Small intestine (tissue), 7 donors: Measurements from ENCODE around the gene TMC5. TPM values are rescaled to one million over a fixed set of nuclear protein-coding genes. Genes with fewer than 3 reads are reported as not detected.
"Not testable (repeated sequence)": the region's sequence is repeated elsewhere in the genome, so short reads cannot be mapped to it uniquely, and the experiment has no call there.

ENCODE experiments used
- DNase-seq, 2 donors: peaks; one replicate each; pipeline versions ENCODE4 v3.0.0 to v3.0.0-alpha.2; 2013
- FAIRE-seq: peaks from 2 replicates; lab custom pipeline; 2012; peaks lifted over from hg19 to GRCh38; lab: Jason Lieb, UNC
- H3K27ac ChIP-seq, 3 donors: one replicate each; pipeline ENCODE4 v1.5.1; 2013; ENCODE audit warnings: low read length in 2 of 3, mild to moderate bottlenecking in 2 of 3, control low read depth in 1 of 3, inconsistent platforms in 1 of 3, low read depth in 1 of 3, moderate library complexity in 1 of 3
- H3K27me3 ChIP-seq, 3 donors: one replicate each; pipeline ENCODE4 v1.6.1; 2013; ENCODE audit warnings: low read length in 3 of 3, inconsistent platforms in 1 of 3; ENCODE audit not compliant: control insufficient read depth in 3 of 3, insufficient read depth in 3 of 3
- H3K36me3 ChIP-seq, 3 donors: one replicate each; pipeline ENCODE4 v1.6.1; 2013; ENCODE audit warnings: low read length in 3 of 3, inconsistent platforms in 1 of 3, low read depth in 1 of 3, mild to moderate bottlenecking in 1 of 3, moderate library complexity in 1 of 3; ENCODE audit not compliant: control insufficient read depth in 3 of 3, insufficient read depth in 2 of 3
- H3K4me1 ChIP-seq, 3 donors: one replicate each; pipeline ENCODE4 v1.6.1; 2013; ENCODE audit warnings: low read length in 2 of 3, inconsistent platforms in 1 of 3, low read depth in 1 of 3, mild to moderate bottlenecking in 1 of 3, moderate library complexity in 1 of 3; ENCODE audit not compliant: control insufficient read depth in 3 of 3, insufficient read depth in 2 of 3
- H3K4me3 ChIP-seq, 3 donors: one replicate each; pipeline ENCODE4 v1.5.1; 2013; ENCODE audit warnings: low read length in 3 of 3, control low read depth in 1 of 3, inconsistent platforms in 1 of 3, low read depth in 1 of 3, mild to moderate bottlenecking in 1 of 3, moderate library complexity in 1 of 3
- H3K9me3 ChIP-seq, 2 donors: one replicate each; pipeline ENCODE4 v1.6.1; 2013; ENCODE audit warnings: low read depth in 1 of 2, low read length in 1 of 2; ENCODE audit not compliant: control insufficient read depth in 2 of 2, insufficient read depth in 1 of 2
- WGBS, 3 donors: extraction: QIAGEN DNeasy Blood & Tissue Kit; methylation state at CpG; one replicate each; pipeline ENCODE4 v1.1.7; 2013; 5-methylcytosine and 5-hydroxymethylcytosine counted together
- polyA plus RNA-seq, 4 donors: library from polyadenylated mRNA; stranded (reverse) in 3 of 4; unstranded in 1 of 4; fragments of 200-250 nt in 3 of 4; fragments of 120-200 nt in 1 of 4; gene quantifications; one replicate each; pipeline versions ENCODE4 v1.2.1 to v1.2.3, GENCODE V29; 2013
- donor health status: healthy with polysubstance abuse.
- donor health status: control.
- donor health status: control.
- donor health status: Bipolar disorder and iron deficiency.
- donor health status: healthy.

Gene TMC5
- polyA plus RNA-seq, 4 donors: 35.2 to 91.6 (median 72.2) TPM

GRCh38 chr16:19411298-19411697 lies 6.4 kb upstream of the TMC5 start:
- Histone ChIP-seq H3K36me3 (no peaks in the 10 kb centered on the region), H3K4me3 (peak overlapping the region; percentile 10 to 62 (median 53)), H3K27ac (peak overlapping the region in 1 of 3 donors; percentile 95), H3K9me3 (peaks cover 0 to 7% of the 10 kb centered on the region in 2 donors), H3K27me3 (peaks cover 0 to 6% (median 0%) of the 10 kb centered on the region in 3 donors), H3K4me1 (peaks cover 0 to 14% (median 2%) of the 10 kb centered on the region in 3 donors)
- WGBS, 3 donors: 20 to 46% (median 27%) methylated on average over 3 of the region's 3 CpGs
- DNase-seq (no peak), FAIRE-seq (no peak)

DNA sequence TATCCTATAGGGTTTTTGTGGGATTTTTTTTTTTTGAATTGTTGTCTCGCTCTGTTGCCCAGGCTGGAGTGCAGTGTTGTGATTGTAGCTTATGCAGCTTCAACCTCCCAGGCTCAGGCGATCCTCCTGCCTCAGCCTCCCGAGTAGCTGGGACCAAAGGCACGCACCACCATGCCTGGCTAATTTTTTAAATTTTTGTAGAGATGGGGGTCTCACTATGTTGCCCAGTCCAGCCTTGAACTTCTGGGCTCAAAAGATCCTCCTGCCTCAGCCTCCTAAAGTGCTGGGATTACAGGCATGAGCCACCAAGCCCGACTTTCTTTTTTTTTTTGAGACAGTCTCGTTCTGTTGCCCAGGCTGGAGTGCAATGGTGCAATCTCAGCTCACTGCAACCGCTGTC lies 5.6 kb upstream of the TMC5 start:
- H3K27me3 ChIP-seq, DNase-seq, H3K4me3 ChIP-seq, H3K36me3 ChIP-seq, H3K9me3 ChIP-seq, FAIRE-seq, H3K27ac ChIP-seq: not testable (repeated sequence)
- WGBS, 3 donors: 88 to 93% (median 92%) methylated on average over 7 of the region's 7 CpGs
- H3K4me1 ChIP-seq: peaks cover 0 to 14% (median 2%) of the 10 kb centered on the region in 3 donors

DNA sequence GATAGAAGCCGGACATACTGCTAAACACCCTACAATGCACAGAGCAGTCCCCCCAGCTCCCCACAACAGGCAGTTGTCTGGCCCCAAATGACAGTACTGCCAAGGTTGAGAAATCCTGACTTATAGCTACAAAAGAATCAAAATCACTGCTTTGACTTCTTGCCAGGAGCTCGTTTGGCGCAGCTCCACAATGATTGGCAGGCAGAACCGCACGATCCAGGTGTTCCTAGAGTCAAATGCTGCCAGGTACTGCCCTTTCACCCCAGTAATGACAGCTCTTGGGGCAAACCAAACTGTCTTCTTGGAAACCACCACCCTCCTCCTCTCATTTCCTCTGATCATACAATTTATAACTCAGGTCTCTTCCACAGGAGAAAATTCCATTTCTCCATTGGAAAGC lies 2.2 kb upstream of the TMC5 start:
- no peak for FAIRE-seq
- peak overlapping the region in 2 of 3 donors; percentile 56 to 72 for H3K27ac ChIP-seq

DNA sequence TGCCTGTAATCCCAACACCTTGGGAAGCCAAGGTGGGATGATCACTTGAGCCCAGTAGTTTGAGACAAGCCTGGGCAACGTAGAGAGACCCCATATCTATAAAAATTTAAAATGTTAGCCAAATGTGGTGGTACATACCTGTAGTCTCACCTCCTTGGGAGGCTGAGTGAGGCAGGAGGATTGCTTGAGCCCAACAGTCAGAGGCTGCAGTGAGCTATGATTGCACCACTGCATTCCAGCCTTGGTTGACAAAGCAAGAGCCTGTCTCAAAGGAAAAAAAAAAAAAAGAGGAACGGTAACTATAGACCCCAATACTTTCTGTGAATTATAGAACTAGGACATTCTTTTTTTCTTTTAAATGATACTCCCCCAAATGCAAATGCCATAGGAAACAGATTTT lies 1.8 kb upstream of the TMC5 start:
- Histone ChIP-seq H3K27ac (peak overlapping the region in 1 of 3 donors; percentile 72), H3K9me3 (no peaks in the 10 kb centered on the region), H3K4me1 (peaks cover 0 to 10% (median 2%) of the 10 kb centered on the region in 3 donors), H3K27me3 (peaks cover 0 to 2% (median 0%) of the 10 kb centered on the region in 3 donors), H3K36me3 (peaks cover 0 to 7% (median 0%) of the 10 kb centered on the region in 3 donors), H3K4me3 (no peak overlapping the region)
- FAIRE-seq (no peak), DNase-seq (no peak)
- WGBS, 3 donors: 12 to 46% (median 22%) methylated on average over 2 of the region's 2 CpGs

More for the DNA sequence above, 2.2 kb upstream of the TMC5 start:
- H3K4me3 ChIP-seq: no peak overlapping the region
- DNase-seq: peak in 1 of 2 donors; percentile 74
- H3K27me3 ChIP-seq: peaks cover 0 to 2% (median 0%) of the 10 kb centered on the region in 3 donors
- H3K4me1 ChIP-seq: peaks cover 0 to 10% (median 2%) of the 10 kb centered on the region in 3 donors
- H3K9me3 ChIP-seq: no peaks in the 10 kb centered on the region
- peaks cover 0 to 6% (median 0%) of the 10 kb centered on the region in 3 donors for H3K36me3 ChIP-seq
- 9 to 48% (median 23%) methylated on average over 5 of the region's 5 CpGs for WGBS, 3 donors

GRCh38 chr16:19418200-19418599 lies 517 bp downstream of the TMC5 start:
- FAIRE-seq: no peak
- H3K4me1 ChIP-seq: peaks cover 0 to 3% (median 2%) of the 10 kb centered on the region in 3 donors
- H3K4me3 ChIP-seq: peak overlapping the region in 2 of 3 donors; percentile 55 to 76
- 18 to 60% (median 28%) methylated on average over 4 of the region's 4 CpGs for WGBS, 3 donors
- peaks cover 0 to 14% (median 0%) of the 10 kb centered on the region in 3 donors for H3K36me3 ChIP-seq
- H3K27ac ChIP-seq: peak overlapping the region; percentile 78 to 96 (median 94)
- no peaks in the 10 kb centered on the region for H3K9me3 ChIP-seq
- H3K27me3 ChIP-seq: peaks cover 0 to 2% (median 0%) of the 10 kb centered on the region in 3 donors
- peak in 1 of 2 donors; percentile 41 for DNase-seq

- no peak for FAIRE-seq
- Histone ChIP-seq H3K4me3 (peak overlapping the region in 1 of 3 donors; percentile 76), H3K36me3 (peaks cover 0 to 17% (median 0%) of the 10 kb centered on the region in 3 donors), H3K27ac (peak overlapping the region in 2 of 3 donors; percentile 30 to 58), H3K27me3 (peaks cover 0 to 2% (median 0%) of the 10 kb centered on the region in 3 donors), H3K4me1 (peaks cover 0 to 10% (median 1%) of the 10 kb centered on the region in 3 donors), H3K9me3 (peaks cover 0 to 6% of the 10 kb centered on the region in 2 donors)
- DNase-seq: peak in 1 of 2 donors; percentile 92
- 22 to 71% (median 49%) methylated on average over 9 of the region's 9 CpGs for WGBS, 3 donors
These were observed 2.0 kb downstream of the TMC5 start for GRCh38 chr16:19419698-19420075.

- Histone ChIP-seq H3K4me3 (peak overlapping the region in 1 of 3 donors; percentile 1), H3K36me3 (peaks cover 0 to 34% (median 9%) of the 10 kb centered on the region in 3 donors), H3K9me3 (peaks cover 0 to 6% of the 10 kb centered on the region in 2 donors), H3K27me3 (no peaks in the 10 kb centered on the region), H3K4me1 (peaks cover 0 to 26% (median 3%) of the 10 kb centered on the region in 3 donors), H3K27ac (peak overlapping the region; percentile 58 to 93 (median 83))
- FAIRE-seq (no peak), DNase-seq (peak; percentile 78 to 96)
- WGBS, 3 donors: 57 to 81% (median 80%) methylated on average over 8 of the region's 8 CpGs
These were observed 6.8 kb downstream of the TMC5 start for GRCh38 chr16:19424478-19424877.

- FAIRE-seq (no peak), DNase-seq (peak in 1 of 2 donors; percentile 39)
- H3K27ac ChIP-seq: peak overlapping the region; percentile 14 to 96 (median 74)
- peaks cover 0 to 36% (median 9%) of the 10 kb centered on the region in 3 donors for H3K36me3 ChIP-seq
- no peaks in the 10 kb centered on the region for H3K9me3 ChIP-seq
- H3K4me1 ChIP-seq: peaks cover 0 to 45% (median 9%) of the 10 kb centered on the region in 3 donors
- 80 to 83% (median 82%) methylated on average over 3 of the region's 3 CpGs for WGBS, 3 donors
- H3K4me3 ChIP-seq: no peak overlapping the region
- H3K27me3 ChIP-seq: no peaks in the 10 kb centered on the region
These were observed 12.7 kb downstream of the TMC5 start for GRCh38 chr16:19430345-19430744.
